MG63 (cell line): Measurements from ENCODE around the gene SLC16A12. TPM values are rescaled to one million over a fixed set of nuclear protein-coding genes. Genes with fewer than 3 reads are reported as not detected.
"Not testable (repeated sequence)": the region's sequence is repeated elsewhere in the genome, so short reads cannot be mapped to it uniquely, and the experiment has no call there.

ENCODE experiments used
- DNase-seq: peaks from one replicate; pipeline ENCODE4 v3.0.0-alpha.2; 2020
- H3K27me3 ChIP-seq: fragments of 250-450 bp; sonication (Bioruptor Pico); 2 replicates; pipeline ENCODE4 v1.5.1; 2020; ENCODE audit warnings: mild to moderate bottlenecking, moderate library complexity
- H3K36me3 ChIP-seq: fragments of 250-450 bp; sonication (Bioruptor Pico); 2 replicates; pipeline ENCODE4 v1.5.1; 2020; ENCODE audit warnings: mild to moderate bottlenecking, moderate library complexity
- H3K4me3 ChIP-seq: fragments of 250-450 bp; sonication (Bioruptor Pico); 2 replicates; pipeline ENCODE4 v1.5.1; 2020; ENCODE audit warnings: mild to moderate bottlenecking, moderate library complexity
- H3K9me3 ChIP-seq: fragments of 250-450 bp; sonication (Bioruptor Pico); 2 replicates; pipeline ENCODE4 v1.5.1; 2020; ENCODE audit warnings: mild to moderate bottlenecking, moderate library complexity
- total RNA-seq: library from RNA; depleted of rRNA; stranded (reverse); fragments of >200 nt; shearing (Covaris generic); gene quantifications from 2 replicates; pipeline ENCODE4 v1.2.3, GENCODE V29; 2014; ENCODE audit warnings: low replicate concordance; rRNA removed

SLC16A12 gene
- total RNA-seq, 1 experiment from 2014 or later: not detected

GRCh38 chr10:89398003-89398749, 137.2 kb downstream of the SLC16A12 start:
- Histone ChIP-seq H3K27me3 (no peaks in the 10 kb centered on the region), H3K4me3 (no peak overlapping the region), H3K36me3 (peaks cover 9% of the 10 kb centered on the region), H3K9me3 (no peaks in the 10 kb centered on the region)
- peak; percentile 64 for DNase-seq

GRCh38 chr10:89395141-89395540, 140.3 kb downstream of the SLC16A12 start:
- no peak overlapping the region for H3K4me3 ChIP-seq
- H3K27me3 ChIP-seq: no peaks in the 10 kb centered on the region
- H3K36me3 ChIP-seq: 0 out of 2 replicates have a peak, but pooled peaks cover 3% of the 10 kb centered on the region
- DNase-seq: no peak
- H3K9me3 ChIP-seq: no peaks in the 10 kb centered on the region

GRCh38 chr10:89393898-89394297, 141.5 kb downstream of the SLC16A12 start:
- no peaks in the 10 kb centered on the region for H3K27me3 ChIP-seq
- DNase-seq: no peak
- H3K4me3 ChIP-seq: peak overlapping the region; percentile 65
- 0 out of 2 replicates have a peak, but pooled peaks cover 3% of the 10 kb centered on the region for H3K36me3 ChIP-seq
- no peaks in the 10 kb centered on the region for H3K9me3 ChIP-seq

GRCh38 chr10:89392974-89393373, 142.4 kb downstream of the SLC16A12 start:
- no peaks in the 10 kb centered on the region for H3K9me3 ChIP-seq
- peak; percentile 7 for DNase-seq
- H3K36me3 ChIP-seq: 0 out of 2 replicates have a peak, but pooled peaks cover 3% of the 10 kb centered on the region
- H3K4me3 ChIP-seq: peak overlapping the region; percentile 65
- H3K27me3 ChIP-seq: no peaks in the 10 kb centered on the region

- Histone ChIP-seq H3K36me3 (0 out of 2 replicates have a peak, but pooled peaks cover 3% of the 10 kb centered on the region), H3K9me3 (no peaks in the 10 kb centered on the region), H3K27me3 (no peaks in the 10 kb centered on the region), H3K4me3 (peak within 1 kb of the TSS; percentile 65)
- peak; percentile 62 for DNase-seq
Observed at GRCh38 chr10:89391907-89392756, 143.3 kb downstream of the SLC16A12 start, which contains the start of gene IFIT1. IFIT1 (plus strand) TSS chr10:89392623; CDS start chr10:89392713, 90 bp downstream.

- H3K9me3 ChIP-seq, H3K4me3 ChIP-seq, DNase-seq, H3K27me3 ChIP-seq, H3K36me3 ChIP-seq: not testable (repeated sequence)
Observed at GRCh38 chr10:89391226-89391576, 144.2 kb downstream of the SLC16A12 start.

GRCh38 chr10:89390476-89391225, 144.7 kb downstream of the SLC16A12 start:
- Histone ChIP-seq H3K9me3 (no peaks in the 10 kb centered on the region), H3K36me3 (no peaks in the 10 kb centered on the region), H3K4me3 (no peak overlapping the region), H3K27me3 (no peaks in the 10 kb centered on the region)
- no peak for DNase-seq

GRCh38 chr10:89389254-89389653, 146.1 kb downstream of the SLC16A12 start:
- no peak for DNase-seq
- no peak overlapping the region for H3K4me3 ChIP-seq
- H3K36me3 ChIP-seq: no peaks in the 10 kb centered on the region
- H3K27me3 ChIP-seq: no peaks in the 10 kb centered on the region
- no peaks in the 10 kb centered on the region for H3K9me3 ChIP-seq

GRCh38 chr10:89388806-89389205, 146.6 kb downstream of the SLC16A12 start:
- no peak overlapping the region for H3K4me3 ChIP-seq
- H3K36me3 ChIP-seq: no peaks in the 10 kb centered on the region
- no peak for DNase-seq
- H3K27me3 ChIP-seq: no peaks in the 10 kb centered on the region
- H3K9me3 ChIP-seq: no peaks in the 10 kb centered on the region

- H3K4me3 ChIP-seq: no peak overlapping the region
- no peaks in the 10 kb centered on the region for H3K36me3 ChIP-seq
- H3K9me3 ChIP-seq: no peaks in the 10 kb centered on the region
- DNase-seq: no peak
- H3K27me3 ChIP-seq: no peaks in the 10 kb centered on the region
Observed at GRCh38 chr10:89384474-89385340, 150.7 kb downstream of the SLC16A12 start.

- Histone ChIP-seq H3K36me3 (no peaks in the 10 kb centered on the region), H3K9me3 (no peaks in the 10 kb centered on the region), H3K27me3 (no peaks in the 10 kb centered on the region), H3K4me3 (no peak overlapping the region)
- no peak for DNase-seq
Observed at GRCh38 chr10:89382757-89383156, 152.6 kb downstream of the SLC16A12 start.

Other genes with a start within 250 kb of the SLC16A12 start
- 14.3 and 18.7 TPM in 2 replicates for gene IFIT2, start 233.5 kb downstream of the SLC16A12 start, total RNA-seq
- gene IFIT3, start 207.6 kb downstream of the SLC16A12 start, total RNA-seq: 32.0 and 47.1 TPM in 2 replicates
- not detected in 2 replicates for gene IFIT1B, start 157.5 kb downstream of the SLC16A12 start, total RNA-seq
- 40.8 and 44.7 TPM in 2 replicates for gene IFIT1, start 143.0 kb downstream of the SLC16A12 start, total RNA-seq
- 15.2 and 18.9 TPM in 2 replicates for gene IFIT5, start 121.0 kb downstream of the SLC16A12 start, total RNA-seq
- gene PANK1, start 109.6 kb upstream of the SLC16A12 start, total RNA-seq: 0.30 and 3.9 TPM in 2 replicates
- 8.2 and 20.6 TPM in 2 replicates for gene KIF20B, start 166.0 kb upstream of the SLC16A12 start, total RNA-seq